Muscle layer of colon (tissue), 2 donors: ENCODE results near the gene SLC38A11.
"Not testable (repeated sequence)": the region's sequence is repeated elsewhere in the genome, so short reads cannot be mapped to it uniquely, and the experiment has no call there.

Experiments used
- H3K27ac ChIP-seq: one replicate; pipeline ENCODE4 v1.7.0; 2013; ENCODE audit warnings: low read depth, mild to moderate bottlenecking, low read length, moderate library complexity
- H3K27me3 ChIP-seq, 2 donors: one replicate each; pipeline ENCODE4 v1.7.0; 2013; ENCODE audit warnings: low read length in 2 of 2, mild to moderate bottlenecking in 2 of 2; ENCODE audit not compliant: insufficient read depth in 2 of 2, control insufficient read depth in 1 of 2
- H3K36me3 ChIP-seq: one replicate; pipeline ENCODE4 v1.7.0; 2013; ENCODE audit warnings: mild to moderate bottlenecking, low read length; ENCODE audit not compliant: insufficient read depth
- H3K4me1 ChIP-seq: one replicate; pipeline ENCODE4 v1.7.0; 2013; ENCODE audit warnings: mild to moderate bottlenecking, low read length; ENCODE audit not compliant: insufficient read depth
- H3K4me3 ChIP-seq, 2 donors: one replicate each; pipeline ENCODE4 v1.7.0; 2013; ENCODE audit warnings: low read length in 2 of 2, low read depth in 1 of 2, mild to moderate bottlenecking in 1 of 2, moderate library complexity in 1 of 2
- H3K9ac ChIP-seq: one replicate; pipeline ENCODE4 v1.7.0; 2013; ENCODE audit warnings: low read length
- H3K9me3 ChIP-seq: one replicate; pipeline ENCODE4 v1.7.0; 2013; ENCODE audit warnings: mild to moderate bottlenecking, low read length
- donor health status: abdominal sarcoma.
- donor health status: Adenocarcinoma of cecum.

SLC38A11 gene

GRCh38 chr2:164986027-164986426 lies 30.7 kb upstream of the SLC38A11 start:
- not testable (repeated sequence) for H3K36me3 ChIP-seq, H3K9ac ChIP-seq, H3K27me3 ChIP-seq, H3K27ac ChIP-seq, H3K9me3 ChIP-seq, H3K4me3 ChIP-seq, H3K4me1 ChIP-seq

GRCh38 chr2:164984428-164984827 lies 29.1 kb upstream of the SLC38A11 start:
- Histone ChIP-seq H3K4me3 (no peak overlapping the region), H3K9me3 (no peaks in the 10 kb centered on the region), H3K9ac (no peak overlapping the region), H3K4me1 (no peaks in the 10 kb centered on the region), H3K27ac (no peak overlapping the region), H3K27me3 (no peaks in the 10 kb centered on the region), H3K36me3 (no peaks in the 10 kb centered on the region)

GRCh38 chr2:164981217-164981990 lies 26.1 kb upstream of the SLC38A11 start:
- Histone ChIP-seq H3K4me1 (no peaks in the 10 kb centered on the region), H3K9me3 (no peaks in the 10 kb centered on the region), H3K36me3 (no peaks in the 10 kb centered on the region), H3K4me3 (no peak overlapping the region), H3K9ac (no peak overlapping the region), H3K27ac (no peak overlapping the region), H3K27me3 (no peaks in the 10 kb centered on the region)

- H3K4me1 ChIP-seq, H3K27ac ChIP-seq, H3K9me3 ChIP-seq, H3K9ac ChIP-seq, H3K4me3 ChIP-seq, H3K36me3 ChIP-seq, H3K27me3 ChIP-seq: not testable (repeated sequence)
Measured at GRCh38 chr2:164980688-164981087, 25.4 kb upstream of the SLC38A11 start.

- Histone ChIP-seq H3K4me3 (no peak overlapping the region), H3K9ac (no peak overlapping the region), H3K27ac (no peak overlapping the region), H3K4me1 (no peaks in the 10 kb centered on the region), H3K36me3 (no peaks in the 10 kb centered on the region), H3K27me3 (no peaks in the 10 kb centered on the region), H3K9me3 (no peaks in the 10 kb centered on the region)
Measured at GRCh38 chr2:164979113-164979512, 23.8 kb upstream of the SLC38A11 start.

- not testable (repeated sequence) for H3K4me3 ChIP-seq, H3K9ac ChIP-seq, H3K4me1 ChIP-seq, H3K9me3 ChIP-seq, H3K27me3 ChIP-seq, H3K36me3 ChIP-seq, H3K27ac ChIP-seq
Measured at GRCh38 chr2:164976875-164977470, 21.6 kb upstream of the SLC38A11 start.

GRCh38 chr2:164976301-164976700 lies 21.0 kb upstream of the SLC38A11 start:
- Histone ChIP-seq H3K9ac (no peak overlapping the region), H3K27ac (no peak overlapping the region), H3K27me3 (no peaks in the 10 kb centered on the region), H3K4me1 (no peaks in the 10 kb centered on the region), H3K9me3 (no peaks in the 10 kb centered on the region), H3K36me3 (no peaks in the 10 kb centered on the region), H3K4me3 (no peak overlapping the region)

GRCh38 chr2:164975891-164976290 lies 20.6 kb upstream of the SLC38A11 start:
- no peaks in the 10 kb centered on the region for H3K9me3 ChIP-seq
- no peaks in the 10 kb centered on the region for H3K36me3 ChIP-seq
- no peak overlapping the region for H3K27ac ChIP-seq
- no peak overlapping the region for H3K9ac ChIP-seq
- no peaks in the 10 kb centered on the region for H3K27me3 ChIP-seq
- no peaks in the 10 kb centered on the region for H3K4me1 ChIP-seq
- no peak overlapping the region for H3K4me3 ChIP-seq

- H3K9ac ChIP-seq: no peak overlapping the region
- no peak overlapping the region for H3K4me3 ChIP-seq
- H3K9me3 ChIP-seq: no peaks in the 10 kb centered on the region
- no peaks in the 10 kb centered on the region for H3K27me3 ChIP-seq
- H3K27ac ChIP-seq: no peak overlapping the region
- no peaks in the 10 kb centered on the region for H3K4me1 ChIP-seq
- H3K36me3 ChIP-seq: no peaks in the 10 kb centered on the region
Measured at GRCh38 chr2:164974221-164974620, 18.9 kb upstream of the SLC38A11 start.

GRCh38 chr2:164972216-164972615 lies 16.9 kb upstream of the SLC38A11 start:
- no peaks in the 10 kb centered on the region for H3K27me3 ChIP-seq
- H3K27ac ChIP-seq: no peak overlapping the region
- no peak overlapping the region for H3K9ac ChIP-seq
- H3K9me3 ChIP-seq: no peaks in the 10 kb centered on the region
- H3K36me3 ChIP-seq: no peaks in the 10 kb centered on the region
- H3K4me3 ChIP-seq: no peak overlapping the region
- H3K4me1 ChIP-seq: peaks cover 6% of the 10 kb centered on the region

- no peak overlapping the region for H3K9ac ChIP-seq
- H3K9me3 ChIP-seq: no peaks in the 10 kb centered on the region
- H3K36me3 ChIP-seq: no peaks in the 10 kb centered on the region
- peaks cover 6% of the 10 kb centered on the region for H3K4me1 ChIP-seq
- no peaks in the 10 kb centered on the region for H3K27me3 ChIP-seq
- H3K27ac ChIP-seq: no peak overlapping the region
- H3K4me3 ChIP-seq: no peak overlapping the region
Measured at GRCh38 chr2:164969909-164970690, 14.8 kb upstream of the SLC38A11 start.
